Heart right ventricle (tissue), 16 donors: ENCODE measurements around the gene TMEM139. TPM values are rescaled to one million over a fixed set of nuclear protein-coding genes. Genes with fewer than 3 reads are reported as not detected.
A peak's percentile ranks its signal among the peaks of the same experiment; 100 is the strongest.
"Not testable (repeated sequence)": the region's sequence is repeated elsewhere in the genome, so short reads cannot be mapped to it uniquely, and the experiment has no call there.

Experiments
- ATAC-seq, 8 donors: fragments of 200-7000 bp; cut with Tn5 transposase; one replicate each; pipeline ENCODE4 v1.9.1; 2020; ENCODE audit warnings: mild to moderate bottlenecking in 8 of 8, moderate library complexity in 8 of 8, moderate number of reproducible peaks in 1 of 8
- DNase-seq, 2 donors: peaks; one replicate each; pipeline ENCODE4 v3.0.0-alpha.2; 2020
- H3K27ac ChIP-seq, 10 donors: fragments of 200-600 bp; sonication (generic) in 2 of 10; one replicate each; pipeline versions ENCODE4 v1.5.0 to v1.8.0; 2020 to 2022; ENCODE audit warnings: mild to moderate bottlenecking in 3 of 10
- H3K27me3 ChIP-seq, 7 donors: fragments of 200-600 bp; one replicate each; pipeline ENCODE4 v1.8.0; 2021 to 2022; ENCODE audit warnings: mild to moderate bottlenecking in 2 of 7
- H3K36me3 ChIP-seq, 9 donors: fragments of 200-600 bp; sonication (generic) in 1 of 9; one replicate each; pipeline versions ENCODE4 v1.5.0 to v1.8.0; 2020 to 2022; ENCODE audit warnings: mild to moderate bottlenecking in 2 of 9
- H3K4me1 ChIP-seq, 9 donors: fragments of 200-600 bp; sonication (generic) in 1 of 9; one replicate each; pipeline versions ENCODE4 v1.5.0 to v1.8.0; 2020 to 2022; ENCODE audit warnings: mild to moderate bottlenecking in 4 of 9
- H3K4me3 ChIP-seq, 10 donors: fragments of 200-600 bp; sonication (generic) in 2 of 10; one replicate each; pipeline versions ENCODE4 v1.5.0 to v1.8.0; 2020 to 2022; ENCODE audit warnings: mild to moderate bottlenecking in 7 of 10, moderate library complexity in 2 of 10
- H3K9me3 ChIP-seq, 11 donors: fragments of 200-600 bp in 10 of 11; sonication (generic) in 2 of 11; one replicate each; pipeline versions ENCODE4 v1.5.0 to v1.8.0; 2013 to 2022; ENCODE audit warnings: mild to moderate bottlenecking in 2 of 11, control low read depth in 1 of 11, moderate library complexity in 1 of 11
- CTCF ChIP-seq, 9 donors: fragments of 200-600 bp; sonication (generic) in 2 of 9; IDR thresholded peaks; one replicate each; pipeline versions ENCODE4 v1.5.0 to v1.8.0; 2021 to 2022; ENCODE audit warnings: antibody characterized with exemption in 9 of 9, mild to moderate bottlenecking in 5 of 9, moderate library complexity in 1 of 9
- WGBS, 2 donors: extraction: QIAGEN DNeasy Blood & Tissue Kit; methylation state at CpG; one replicate each; pipeline ENCODE4 v1.1.7; 2013; ENCODE audit warnings: inconsistent platforms in 1 of 2; 5-methylcytosine and 5-hydroxymethylcytosine counted together
- intact Hi-C, 10 donors: fragments of 100-400 bp; cut with DNase I; formaldehyde crosslinking; loops; one replicate each; pipeline versions ENCODE4 v1.11.1 to v1.14.2; 2022
- polyA plus RNA-seq, 2 donors: library from polyadenylated mRNA; stranded (reverse); fragments of 200-250 nt; gene quantifications; one replicate each; pipeline ENCODE4 v1.2.3, GENCODE V29; 2013
- total RNA-seq, 10 donors: library from RNA; stranded (reverse); fragmentation: NEBNext Ultra II Directional in 3 of 10; extraction: Animal tissue kit (Norgen Biotek cat#: 25700) in 3 of 10; gene quantifications; one replicate each; pipeline versions ENCODE4 v1.2.1 to v1.2.4, GENCODE V29; 2021 to 2023
- donor health status: Arrhythmogenic right ventricular cardiomyopathy.
- donor health status: ischemic (EF 13 %, LVEDD 7.1; RV severe dilation, severe dysfunction).
- donor health status: healthy with polysubstance abuse.
- donor health status: DM: no; HTN: yes; CAD: no.
- donor health status: DM: no; HTN: no; CAD: no.
- donor health status: ischemic (EF 25% LVEDD 6.9; RV normal size, moderate dysfunction).
- donor health status: ischemic (EF 25% LVEDD 5.7; RV mildly dilated, moderate dysfunction).
- donor health status: healthy.
- donor health status: DM: yes; HTN: yes; CAD: no.
- donor health status: Ischemic cardiomyopathy.
- donor health status: ischemic (EF 35%, LVEDD 5.7; RV mildly dilated, moderate dysfunction).
- donor health status: nonischemic (EF 11% LVEDD 7.7; RV severe dilation, severe dysfunction).
- donor health status: DM: yes; HTN: yes; CAD: no.
- donor health status: PGD.
- donor health status: ischemic (EF 29% LVEDD 5.4; RV normal size, mild dysfunction).
- donor health status: nonischemic (EF 23%, LVEDD 6.1; RV moderate dilation, normal function).

Gene TMEM139
- total and polyA plus RNA-seq, 12 donors, result 2.6 to 18.0 (median 11.1) TPM

- peak within 1 kb of the TSS; percentile 84 to 96 (median 92) for H3K27ac ChIP-seq
- H3K4me3 ChIP-seq, result peak within 1 kb of the TSS; percentile 64 to 96 (median 80)
- H3K36me3 ChIP-seq, result peaks cover 0 to 41% (median 14%) of the 10 kb centered on the region in 9 donors
- H3K9me3 ChIP-seq, result no peaks in the 10 kb centered on the region
- peak; percentile 98 to 99 (median 98) for ATAC-seq
- H3K27me3 ChIP-seq, result no peaks in the 10 kb centered on the region
- intact Hi-C loops, result loop anchor here in 7 of 10 donors (1.0 to 10.0 kb wide), 6 partner anchors 21 to 121 kb away; partner anchors contain the start of genes TMEM139 (in 2 of the 7), ZYX (in 2 of the 7) and CASP2 (in 1 of the 7)
- TF ChIP-seq CTCF (IDR thresholded peaks at IDR 0.05), result no peak
- WGBS, 2 donors, result 0 to 1% methylated on average over 48 of the region's 48 CpGs
- peaks cover 10 to 36% (median 24%) of the 10 kb centered on the region in 9 donors for H3K4me1 ChIP-seq
- peak; percentile 88 to 89 for DNase-seq
These were observed 21.2 kb upstream of the TMEM139 start, which contains the start of gene GSTK1 for GRCh38 chr7:143263266-143264195. Gene GSTK1 (plus strand): TSS chr7:143263441. CDS start chr7:143263514, 73 bp downstream.

- peaks cover 0 to 48% (median 20%) of the 10 kb centered on the region in 9 donors for H3K36me3 ChIP-seq
- intact Hi-C loops, result loop anchor here in 7 of 10 donors (2.0 to 10.0 kb wide), 5 partner anchors 21 to 121 kb away; partner anchors contain the start of genes TMEM139 (in 2 of the 7) and ZYX (in 2 of the 7)
- not testable (repeated sequence) for DNase-seq, H3K27me3 ChIP-seq, H3K9me3 ChIP-seq
- peaks cover 10 to 34% (median 24%) of the 10 kb centered on the region in 9 donors for H3K4me1 ChIP-seq
- WGBS, 2 donors, result 49 to 51% methylated on average over 15 of the region's 15 CpGs
- peak overlapping the region in 9 of 10 donors; percentile 64 to 96 (median 86) for H3K4me3 ChIP-seq
- peak in 3 of 8 donors; percentile 2 to 15 (median 3) for ATAC-seq
- peak overlapping the region; percentile 84 to 96 (median 92) for H3K27ac ChIP-seq
These were observed 20.6 kb upstream of the TMEM139 start for GRCh38 chr7:143264196-143264568.

- Histone ChIP-seq H3K9me3 (no peaks in the 10 kb centered on the region), H3K27ac (peak overlapping the region in 7 of 10 donors; percentile 2 to 96 (median 94)), H3K27me3 (no peaks in the 10 kb centered on the region), H3K36me3 (peaks cover 0 to 58% (median 20%) of the 10 kb centered on the region in 9 donors), H3K4me3 (peak overlapping the region in 6 of 10 donors; percentile 64 to 89 (median 87)), H3K4me1 (peaks cover 10 to 34% (median 24%) of the 10 kb centered on the region in 9 donors)
- intact Hi-C loops, result loop anchor here in 3 of 10 donors (2.0 to 10.0 kb wide), 2 partner anchors 20 to 120 kb away; partner anchors contain the start of genes TMEM139 (in 2 of the 3) and ZYX (in 1 of the 3)
- no peak for TF ChIP-seq CTCF (IDR thresholded peaks at IDR 0.05)
- ATAC-seq, result no peak
- 58 to 66% methylated on average over 15 of the region's 15 CpGs for WGBS, 2 donors
- DNase-seq, result peak; percentile 15 to 25
These were observed 19.6 kb upstream of the TMEM139 start for GRCh38 chr7:143265017-143265693.

GRCh38 chr7:143269251-143269650 lies 15.5 kb upstream of the TMEM139 start:
- 79 to 81% methylated on average over 5 of the region's 5 CpGs for WGBS, 2 donors
- H3K27ac ChIP-seq, result no peak overlapping the region
- H3K36me3 ChIP-seq, result peaks cover 0 to 70% (median 20%) of the 10 kb centered on the region in 9 donors
- DNase-seq (no peak), ATAC-seq (peak in 1 of 8 donors; percentile 23)
- H3K27me3 ChIP-seq, result no peaks in the 10 kb centered on the region
- intact Hi-C loops, result loop anchor here in 1 of 10 donors (10.0 kb wide), 1 partner anchor 116 kb away; the partner anchor contains the start of gene ZYX
- no peaks in the 10 kb centered on the region for H3K9me3 ChIP-seq
- H3K4me1 ChIP-seq, result peaks cover 7 to 22% (median 16%) of the 10 kb centered on the region in 9 donors
- H3K4me3 ChIP-seq, result no peak overlapping the region
- no peak for TF ChIP-seq CTCF (IDR thresholded peaks at IDR 0.05)
